Activated naive CD4-positive, alpha-beta T cell treated with anti-CD3 and anti-CD28 coated beads, Interleukin-2, amount 50 U/mL, for 72 hours (primary cell): ENCODE measurements around the gene MAD2L1. TPM values are rescaled to one million over a fixed set of nuclear protein-coding genes. Genes with fewer than 3 reads are reported as not detected.
A peak's percentile ranks its signal among the peaks of the same experiment; 100 is the strongest.
"Not testable (repeated sequence)": the region's sequence is repeated elsewhere in the genome, so short reads cannot be mapped to it uniquely, and the experiment has no call there.

Experiments used
- ATAC-seq, 2 donors: fragments of 150-1000 bp; cut with Tn5 transposase; 2 replicates each; pipeline ENCODE4 v1.10.0; 2021; ENCODE audit warnings: mild to moderate bottlenecking in 2 of 2, moderate library complexity in 2 of 2
- DNase-seq, 2 donors: peaks; one replicate each; pipeline ENCODE4 v3.0.0; 2021 to 2022; ENCODE audit warnings: low spot score in 2 of 2
- H3K27ac Mint-ChIP-seq, 2 donors: one replicate each; pipeline ENCODE4 v1.8.0; 2022; ENCODE audit warnings: mild to moderate bottlenecking in 2 of 2, mixed read lengths in 2 of 2
- H3K36me3 Mint-ChIP-seq, 2 donors: one replicate each; pipeline ENCODE4 v1.8.0; 2022; ENCODE audit warnings: mixed read lengths in 2 of 2
- H3K9me3 Mint-ChIP-seq, 2 donors: one replicate each; pipeline ENCODE4 v1.8.0; 2022; ENCODE audit warnings: mixed read lengths in 2 of 2
- total RNA-seq, 2 donors: library from RNA; stranded (reverse); gene quantifications; one replicate each; pipeline ENCODE4 v1.2.3, GENCODE V29; 2022

The MAD2L1 gene
- 100 to 1,000 TPM in 1 of 2 donors, 10 to 100 TPM in 1; 79.7 to 103 TPM for total RNA-seq

DNA sequence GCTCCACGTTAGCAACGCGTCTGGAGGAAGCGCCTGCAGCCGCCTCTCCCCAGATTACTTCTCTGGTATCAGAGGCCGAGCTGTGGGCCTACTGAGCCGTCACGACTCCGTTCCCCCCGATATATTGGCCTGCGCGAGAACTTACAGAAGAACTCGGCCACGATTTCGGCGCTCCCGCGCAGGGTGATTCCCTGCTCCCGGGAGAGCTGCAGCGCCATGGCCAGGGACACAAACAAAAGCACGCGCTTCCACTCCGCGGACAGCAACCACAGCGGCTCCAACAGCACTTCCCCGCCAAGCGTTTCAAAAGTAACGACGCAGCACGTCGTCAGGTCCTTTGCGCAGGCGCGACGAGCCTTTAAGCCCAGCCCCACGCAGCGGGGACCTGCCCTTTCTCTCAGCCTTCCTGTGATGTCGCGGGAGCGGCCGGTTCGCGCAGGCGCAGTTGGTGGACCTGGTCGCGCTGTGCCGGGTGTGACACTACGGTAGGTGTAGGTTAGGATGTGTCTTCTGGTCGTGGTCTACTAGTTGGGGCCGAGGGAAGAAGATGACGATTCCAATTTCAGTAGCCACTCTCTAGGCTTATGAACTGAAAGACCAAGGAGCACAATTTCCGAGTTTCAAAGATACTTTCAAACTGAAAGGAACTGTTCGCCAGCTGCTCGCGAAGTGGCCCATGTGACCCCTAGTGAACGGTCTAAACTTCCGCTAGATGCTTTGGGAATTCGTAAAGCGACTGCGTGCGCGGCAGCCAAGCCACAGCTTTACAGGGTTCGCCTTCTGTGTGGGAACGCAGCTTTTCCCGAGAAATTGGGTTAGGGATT, at the start of gene MAD2L1:
Gene MAD2L1, minus strand, starts transcription at position 332 of the 824 bp plus-strand sequence. Its CDS starts 114 bp downstream, at position 218.
- H3K36me3 Mint-ChIP-seq = peaks cover 46 to 57% of the 10 kb centered on the region in 2 donors
- ATAC-seq = peak; percentile 94 to 96
- peak within 1 kb of the TSS; percentile 97 to 99 for H3K27ac Mint-ChIP-seq
- no peaks in the 10 kb centered on the region for H3K9me3 Mint-ChIP-seq
- DNase-seq = peak; percentile 97 to 98

DNA sequence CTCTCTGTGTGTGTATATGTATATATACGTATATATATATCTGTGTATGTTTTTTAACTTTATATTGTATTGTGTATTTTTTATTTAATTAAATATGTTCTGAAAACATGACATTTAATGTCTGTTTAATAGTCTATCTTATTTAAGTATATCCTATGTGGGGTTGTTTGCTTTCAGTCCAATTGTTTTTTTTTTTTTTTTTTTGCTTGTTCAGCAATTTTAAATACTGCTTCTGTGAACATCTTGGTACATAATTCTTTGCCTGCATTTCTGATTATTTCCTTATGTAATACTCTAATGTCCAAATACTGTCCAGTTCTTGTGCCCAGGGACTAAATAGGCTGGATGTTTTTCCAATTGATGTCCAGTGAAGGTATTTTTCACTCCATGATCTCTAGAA, 45.1 kb upstream of the MAD2L1 start:
- ATAC-seq (no peak), DNase-seq (no peak)
- H3K9me3 Mint-ChIP-seq = peaks cover 2% of the 10 kb centered on the region in 2 donors
- no peak overlapping the region for H3K27ac Mint-ChIP-seq
- H3K36me3 Mint-ChIP-seq = peaks cover 3% of the 10 kb centered on the region in 2 donors

DNA sequence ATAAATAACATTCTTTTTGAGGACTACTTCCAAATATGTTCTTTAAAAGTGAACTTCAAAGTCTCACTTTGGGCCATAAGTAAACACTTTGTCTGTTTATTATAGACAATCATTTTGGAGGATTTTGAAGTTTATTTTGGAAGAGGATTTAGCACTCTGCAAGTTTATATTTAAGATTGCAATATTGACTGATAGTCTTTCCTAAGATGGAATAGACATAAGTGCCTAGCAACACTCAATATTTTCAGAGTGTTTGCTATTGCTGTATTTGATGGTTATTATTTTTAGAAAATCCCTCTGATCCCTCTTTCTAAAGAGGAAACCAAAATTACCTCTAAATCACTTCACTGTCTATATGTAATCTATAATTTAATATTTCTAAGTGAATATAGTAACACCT, 42.8 kb upstream of the MAD2L1 start:
- no peak overlapping the region for H3K27ac Mint-ChIP-seq
- H3K9me3 Mint-ChIP-seq = no peaks in the 10 kb centered on the region
- H3K36me3 Mint-ChIP-seq = no peaks in the 10 kb centered on the region
- no peak for DNase-seq
- no peak for ATAC-seq

DNA sequence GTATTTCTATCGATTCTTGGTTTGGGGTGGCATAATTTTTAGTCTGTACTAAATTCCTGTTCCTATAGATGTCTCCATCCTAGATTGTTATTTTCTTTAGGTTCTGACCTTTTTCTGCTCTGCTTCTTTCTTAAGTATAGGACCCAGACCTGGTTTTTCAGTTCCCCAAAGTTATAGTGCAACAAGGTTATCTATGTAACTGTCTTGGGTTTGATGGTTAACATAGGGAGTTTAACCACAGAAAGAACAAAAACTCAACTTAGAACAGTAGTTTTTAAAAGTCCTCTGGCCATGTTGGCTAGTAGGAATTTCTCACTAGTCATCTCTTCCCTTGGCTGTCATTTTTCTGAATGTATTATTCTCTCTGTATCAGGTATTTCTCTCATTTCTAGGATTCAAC, 38.8 kb upstream of the MAD2L1 start:
- no peak for ATAC-seq
- Mint-ChIP-seq H3K27ac (no peak overlapping the region), H3K9me3 (no peaks in the 10 kb centered on the region), H3K36me3 (no peaks in the 10 kb centered on the region)
- no peak for DNase-seq

DNA sequence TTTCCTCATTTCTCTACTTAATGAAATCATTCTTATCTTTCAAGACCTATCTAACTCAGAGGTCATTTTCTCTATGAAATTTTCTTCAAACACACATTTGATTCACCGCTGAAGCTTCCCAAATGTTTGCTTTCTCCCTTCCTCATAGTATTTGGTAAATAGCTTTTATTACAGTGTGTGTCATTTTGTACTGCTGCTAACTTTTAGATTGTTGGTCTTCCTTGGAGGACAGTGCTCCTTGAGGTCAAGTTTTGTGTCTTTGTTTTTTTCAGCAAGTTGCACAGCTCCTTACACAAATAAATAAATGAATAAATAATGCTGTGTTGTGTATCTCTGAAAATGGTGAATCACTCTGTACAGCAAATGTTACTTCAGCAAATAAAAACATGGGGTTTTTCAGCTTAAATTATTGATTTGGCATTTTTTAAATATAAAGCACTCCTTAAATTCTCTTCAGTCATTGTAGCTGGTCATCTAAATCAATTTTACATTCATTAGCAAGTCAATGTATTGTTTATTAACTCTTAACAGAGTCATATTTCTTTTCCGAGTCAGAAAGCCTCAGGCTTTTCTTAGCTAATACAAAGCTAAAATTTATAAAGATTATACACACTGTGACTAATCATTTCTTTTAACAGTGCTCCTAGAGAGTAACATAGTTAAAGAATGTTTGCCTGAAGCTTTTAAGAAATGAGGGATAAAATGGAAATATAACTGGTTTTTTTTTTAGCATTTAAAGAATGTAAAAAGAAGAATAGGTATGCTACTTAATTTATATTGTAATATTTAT, 30.1 kb upstream of the MAD2L1 start:
- DNase-seq (no peak), ATAC-seq (no peak)

DNA sequence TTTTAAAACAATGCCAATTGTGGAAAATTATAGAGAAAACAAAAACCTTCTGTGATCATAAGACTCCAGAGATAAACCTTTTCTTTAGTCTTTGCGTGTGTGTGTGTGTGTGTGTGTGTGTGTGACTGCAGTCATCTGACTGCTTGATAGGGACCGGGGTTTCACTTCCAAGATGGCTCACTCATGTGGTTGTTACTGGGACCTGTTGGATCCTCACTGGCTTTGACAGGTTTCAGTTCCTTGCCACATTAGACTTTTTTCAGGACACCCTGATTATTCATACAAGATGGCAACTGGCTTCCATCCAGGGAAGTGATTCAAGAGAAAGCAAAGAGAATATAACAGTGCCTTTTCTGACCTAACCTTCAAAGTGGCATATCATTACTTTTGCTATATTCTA, 21.9 kb upstream of the MAD2L1 start:
- peak in 1 of 2 donors; percentile 75 for ATAC-seq

More for the DNA sequence above, 30.1 kb upstream of the MAD2L1 start:
- H3K27ac Mint-ChIP-seq = no peak overlapping the region
- no peaks in the 10 kb centered on the region for H3K36me3 Mint-ChIP-seq
- H3K9me3 Mint-ChIP-seq = no peaks in the 10 kb centered on the region

DNA sequence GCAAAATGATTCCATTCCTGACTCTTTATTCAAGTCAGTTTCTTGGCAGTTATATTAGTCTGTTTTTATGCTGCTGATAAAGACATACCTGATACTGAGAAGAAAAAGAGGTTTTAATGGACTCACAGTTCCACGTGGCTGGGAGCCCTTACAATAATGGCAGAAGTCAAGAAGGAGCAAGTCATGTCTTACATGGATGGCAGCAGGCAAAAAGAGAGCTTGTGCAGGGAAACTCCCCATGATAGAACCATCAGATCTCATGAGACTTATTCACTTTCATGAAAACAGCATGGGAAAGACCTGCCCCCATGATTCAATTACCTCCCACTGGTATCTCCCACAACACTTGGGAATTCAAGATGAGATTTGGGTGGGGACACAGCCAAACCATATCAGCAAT, 21.4 kb upstream of the MAD2L1 start:
- Mint-ChIP-seq H3K36me3 (peaks cover 0 to 12% of the 10 kb centered on the region in 2 donors), H3K9me3 (peaks cover 4 to 13% of the 10 kb centered on the region in 2 donors)
- H3K27ac Mint-ChIP-seq, DNase-seq, ATAC-seq: not testable (repeated sequence)

More for the DNA sequence above, 21.9 kb upstream of the MAD2L1 start:
- Mint-ChIP-seq H3K27ac (no peak overlapping the region), H3K9me3 (peaks cover 4 to 13% of the 10 kb centered on the region in 2 donors), H3K36me3 (peaks cover 0 to 12% of the 10 kb centered on the region in 2 donors)
- no peak for DNase-seq

DNA sequence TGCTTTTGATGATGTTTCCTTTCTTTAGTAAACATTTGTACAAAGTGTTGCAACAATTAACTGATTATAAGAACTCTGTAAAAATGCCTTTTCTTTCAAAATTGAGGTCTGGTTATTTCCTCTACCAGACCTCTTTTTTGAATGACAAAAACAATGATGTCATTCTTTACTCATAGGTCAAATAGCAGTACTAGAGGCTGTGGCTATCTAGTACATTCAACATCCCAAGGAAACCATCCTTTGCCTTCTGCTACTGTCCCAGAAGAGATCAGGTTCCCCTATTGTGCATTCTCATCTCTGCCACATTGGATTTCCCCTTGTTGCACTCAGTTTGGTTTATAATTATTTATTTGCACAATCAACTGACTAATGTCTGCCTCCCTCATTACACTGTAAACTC, 19.1 kb upstream of the MAD2L1 start:
- peak in 1 of 2 donors; percentile 41 for ATAC-seq
- H3K9me3 Mint-ChIP-seq = peaks cover 4 to 13% of the 10 kb centered on the region in 2 donors
- H3K27ac Mint-ChIP-seq = no peak overlapping the region
- no peak for DNase-seq
- peaks cover 0 to 12% of the 10 kb centered on the region in 2 donors for H3K36me3 Mint-ChIP-seq

DNA sequence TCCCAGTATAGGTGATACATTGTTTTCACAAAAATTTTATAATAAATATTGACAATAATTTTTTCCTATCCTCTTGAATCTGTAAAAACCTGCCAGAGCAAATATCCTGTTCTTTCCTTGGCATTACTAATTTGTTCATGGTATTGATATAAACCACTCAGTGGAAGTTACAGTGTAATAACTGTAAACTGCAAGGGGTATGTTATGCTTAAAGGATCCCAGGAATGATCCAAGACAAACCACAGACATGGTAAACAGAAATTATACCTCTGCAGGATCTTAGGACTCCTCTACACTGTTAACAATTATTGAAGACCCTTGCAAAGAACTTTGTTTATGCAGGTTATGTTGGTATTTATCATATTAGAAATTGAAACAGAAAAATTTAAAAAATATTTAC, 17.7 kb upstream of the MAD2L1 start:
- Mint-ChIP-seq H3K36me3 (peaks cover 0 to 12% of the 10 kb centered on the region in 2 donors), H3K9me3 (peaks cover 4 to 13% of the 10 kb centered on the region in 2 donors), H3K27ac (no peak overlapping the region)
- DNase-seq (no peak), ATAC-seq (no peak)

DNA sequence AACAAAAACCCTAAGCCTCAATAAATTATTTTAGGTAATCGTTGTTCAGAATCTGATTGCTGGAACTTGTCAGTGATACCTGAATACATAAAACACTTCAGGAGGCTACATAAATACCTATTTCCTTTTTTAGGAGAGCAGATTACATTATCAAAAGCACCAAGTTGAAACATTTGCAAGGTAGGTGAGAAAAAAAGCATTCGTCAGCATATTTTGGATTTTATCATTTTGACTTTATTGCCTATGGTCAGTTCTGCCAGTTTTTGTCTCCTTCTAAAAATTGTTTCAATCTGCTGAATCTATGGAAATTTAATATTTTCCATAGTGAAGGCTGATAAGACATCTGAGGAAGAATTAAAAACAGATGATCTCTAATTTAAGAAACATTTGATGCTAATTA, 16.5 kb upstream of the MAD2L1 start:
- ATAC-seq = no peak
- H3K36me3 Mint-ChIP-seq = peaks cover 0 to 5% of the 10 kb centered on the region in 2 donors
- H3K9me3 Mint-ChIP-seq = peaks cover 4 to 7% of the 10 kb centered on the region in 2 donors
- H3K27ac Mint-ChIP-seq = no peak overlapping the region
- no peak for DNase-seq

DNA sequence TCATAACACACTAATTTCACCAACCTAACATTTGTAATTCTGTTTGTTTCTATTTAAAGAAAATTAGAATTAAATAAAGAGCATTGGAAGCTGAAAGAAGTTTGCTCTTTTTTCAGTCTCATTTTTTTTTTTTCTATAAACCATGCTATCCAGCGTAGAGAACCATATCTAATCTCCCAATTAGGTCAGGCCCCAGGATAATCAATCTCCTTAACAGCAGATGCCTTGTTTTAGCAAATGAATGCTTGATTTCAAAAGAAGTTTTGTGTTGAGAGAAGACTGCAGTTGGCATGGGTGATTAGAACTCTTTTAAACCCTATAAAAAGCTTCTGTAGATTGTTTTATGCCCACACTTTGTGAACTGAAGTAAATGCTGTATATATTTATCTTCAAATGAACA, 15.6 kb upstream of the MAD2L1 start:
- H3K36me3 Mint-ChIP-seq = no peaks in the 10 kb centered on the region
- H3K9me3 Mint-ChIP-seq = no peaks in the 10 kb centered on the region
- DNase-seq = no peak
- ATAC-seq = no peak
- no peak overlapping the region for H3K27ac Mint-ChIP-seq

DNA sequence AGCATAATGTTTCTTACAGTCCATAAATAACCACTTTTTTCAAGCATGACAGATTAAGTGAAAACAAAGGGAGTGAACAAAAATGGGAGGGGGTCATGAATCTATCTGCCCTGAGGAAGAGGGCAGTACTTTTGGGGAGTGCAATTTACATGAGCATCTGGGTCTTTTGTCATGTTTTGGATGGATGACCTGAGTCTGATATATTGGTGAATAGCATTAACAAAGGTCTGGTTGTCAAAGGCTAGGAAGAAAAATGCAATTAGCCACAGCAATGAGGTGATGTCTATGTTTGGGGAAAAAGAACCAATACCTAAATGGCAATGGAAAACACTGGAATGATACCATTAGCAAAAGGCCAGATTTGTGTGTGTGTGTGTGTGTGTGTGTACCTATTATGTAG, 15.1 kb upstream of the MAD2L1 start:
- H3K9me3 Mint-ChIP-seq = no peaks in the 10 kb centered on the region
- ATAC-seq (no peak), DNase-seq (no peak)
- no peak overlapping the region for H3K27ac Mint-ChIP-seq
- H3K36me3 Mint-ChIP-seq = no peaks in the 10 kb centered on the region

DNA sequence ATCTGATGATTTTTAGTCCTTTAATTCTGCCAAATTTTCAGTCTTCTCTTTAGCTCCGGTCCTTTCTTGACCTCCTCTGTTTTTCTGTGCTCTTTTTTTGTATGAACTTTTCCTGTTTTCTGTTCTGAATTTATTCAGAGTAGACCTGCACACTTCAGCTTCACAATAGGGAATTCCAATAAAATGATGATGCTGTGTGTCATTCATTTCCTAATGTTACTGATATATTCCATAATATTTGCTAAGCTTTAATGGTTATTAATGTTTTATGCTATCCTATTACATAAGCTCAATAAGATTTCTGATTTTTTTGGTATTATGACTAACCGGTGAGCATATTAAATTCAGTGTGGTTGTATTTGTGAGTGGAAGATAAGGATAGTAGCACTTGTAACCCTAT, 13.9 kb upstream of the MAD2L1 start:
- Mint-ChIP-seq H3K36me3 (no peaks in the 10 kb centered on the region), H3K27ac (no peak overlapping the region)

DNA sequence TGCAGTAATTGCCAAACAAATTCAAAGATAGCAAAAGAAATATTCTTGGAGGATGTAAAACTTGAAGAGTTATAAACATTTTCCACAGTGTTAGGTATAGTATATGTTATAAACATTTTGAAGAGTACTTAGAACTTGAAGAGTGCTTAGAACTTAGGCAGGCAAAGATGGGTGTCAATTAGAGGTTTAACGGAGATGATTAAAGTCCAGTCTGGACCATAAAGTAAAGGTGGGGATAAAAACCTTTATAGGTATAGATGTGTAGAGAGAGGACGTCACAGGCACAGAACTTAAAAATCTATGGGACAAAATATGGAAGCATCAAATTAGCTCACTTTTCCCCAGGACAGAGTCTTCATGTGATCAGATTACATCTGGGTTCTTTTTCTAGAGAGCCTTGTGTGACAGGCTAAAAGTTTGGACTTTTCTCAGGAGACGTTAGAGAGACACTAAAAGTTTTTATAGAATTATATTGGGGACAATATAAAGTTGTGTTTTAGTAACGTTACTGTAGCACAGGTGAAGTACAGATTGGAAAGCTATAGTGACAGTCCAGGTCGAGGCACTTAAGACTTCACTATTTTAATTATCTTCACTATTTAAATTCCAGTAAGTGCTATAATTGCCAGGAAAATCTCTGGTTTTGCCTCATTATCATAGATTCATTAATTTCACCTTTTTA, 13.3 kb upstream of the MAD2L1 start:
- no peaks in the 10 kb centered on the region for H3K36me3 Mint-ChIP-seq
- no peak overlapping the region for H3K27ac Mint-ChIP-seq
- DNase-seq (no peak), ATAC-seq (no peak)
- no peaks in the 10 kb centered on the region for H3K9me3 Mint-ChIP-seq

More for the DNA sequence above, 13.9 kb upstream of the MAD2L1 start:
- ATAC-seq = no peak
- no peak for DNase-seq
- H3K9me3 Mint-ChIP-seq = no peaks in the 10 kb centered on the region

DNA sequence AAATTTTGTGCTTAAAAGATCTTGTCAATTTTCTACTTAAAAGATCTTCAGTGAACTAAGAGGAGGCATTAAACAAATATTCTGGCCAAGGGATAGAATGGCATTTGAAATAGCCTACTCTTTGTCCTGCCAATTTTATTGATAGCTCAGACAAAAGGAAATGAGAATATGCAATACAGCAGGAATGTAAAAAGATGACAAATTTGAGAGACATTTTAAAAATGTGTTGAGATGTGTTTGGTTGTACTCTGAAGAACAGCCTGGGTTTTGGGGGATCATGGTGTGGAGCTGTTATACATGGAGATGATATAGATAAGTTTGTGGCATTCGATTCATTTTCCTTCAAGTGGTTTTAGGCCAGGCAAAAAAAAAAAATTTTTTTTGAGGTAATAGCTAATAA, 11.6 kb upstream of the MAD2L1 start:
- Mint-ChIP-seq H3K27ac (no peak overlapping the region), H3K9me3 (no peaks in the 10 kb centered on the region), H3K36me3 (no peaks in the 10 kb centered on the region)
- DNase-seq (no peak), ATAC-seq (no peak)

DNA sequence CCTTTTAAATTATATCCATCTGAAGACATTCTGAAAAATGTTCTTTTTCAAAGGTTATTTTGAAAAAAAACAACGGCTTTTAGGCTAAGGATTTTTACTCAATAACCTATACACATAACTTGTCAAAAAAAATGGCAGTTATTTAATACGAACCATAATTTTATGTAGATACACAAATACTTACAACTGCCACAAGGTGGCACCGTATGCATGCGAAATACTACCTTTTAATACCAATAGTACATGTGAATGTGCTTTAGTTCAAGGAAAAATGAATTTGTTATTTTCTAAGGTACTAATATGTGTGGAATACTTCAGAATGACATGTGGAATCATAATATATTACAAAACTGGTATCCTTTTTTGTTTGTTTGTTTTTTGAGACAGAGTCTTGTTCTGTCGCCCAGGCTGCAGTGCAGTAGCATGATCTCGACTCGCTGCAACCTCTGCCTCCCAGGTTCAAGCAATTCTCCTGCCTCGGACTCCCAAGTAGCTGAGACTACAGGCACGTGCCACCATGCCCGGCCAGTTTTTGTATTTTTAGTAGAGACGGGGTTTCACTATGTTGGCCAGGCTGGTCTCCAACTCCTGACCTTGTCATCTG, 4.6 kb upstream of the MAD2L1 start:
- ATAC-seq = no peak
- H3K9me3 Mint-ChIP-seq = no peaks in the 10 kb centered on the region
- peak in 1 of 2 donors; percentile 27 for DNase-seq
- peaks cover 15 to 18% of the 10 kb centered on the region in 2 donors for H3K36me3 Mint-ChIP-seq
- H3K27ac Mint-ChIP-seq = no peak overlapping the region
